T-cell (primary cell): Measurements from ENCODE around the gene RAP1GDS1. TPM values are rescaled to one million over a fixed set of nuclear protein-coding genes. Genes with fewer than 3 reads are reported as not detected.

Experiments
- ATAC-seq, 4 experiments: fragments of 200-7000 bp in 3 of 4; fragments of 150-1000 bp in 1 of 4; cut with Tn5 transposase; replicated peaks in 1 of 4; 1 replicate in 3 of 4; 2 replicates in 1 of 4; pipeline ENCODE4 v1.10.0; 2021; ENCODE audit warnings: moderate library complexity in 3 of 4, mild to moderate bottlenecking in 2 of 4, moderate number of reproducible peaks in 1 of 4
- CTCF ChIA-PET, 2 donors: fragments of 300-600 bp; sonication (Branson Sonifier 250); formaldehyde crosslinking; loops; one replicate each; lab custom pipeline; 2022; ENCODE audit warnings: antibody characterized with exemption in 2 of 2; lab: Charles Lee
- POLR2A ChIA-PET, 2 donors: fragments of 300-600 bp; sonication (Branson Sonifier 250); formaldehyde crosslinking; loops; one replicate each; lab custom pipeline; 2022; ENCODE audit warnings: antibody characterized with exemption in 2 of 2; lab: Charles Lee
- DNase-seq, 35 experiments: peaks; one replicate each; pipeline versions ENCODE4 v3.0.0 to v3.0.0-alpha.2; 2013 to 2023
- H3K27ac ChIP-seq: one replicate; pipeline ENCODE4 v1.5.1; 2013; ENCODE audit warnings: low read length
- H3K27me3 ChIP-seq, 2 experiments: replicated peaks in 1 of 2; 1 replicate in 1 of 2; 2 replicates in 1 of 2; pipeline versions ENCODE4 v1.6.1 to v1.7.0; 2013; ENCODE audit warnings: low read length in 1 of 2, mixed read lengths in 1 of 2; ENCODE audit not compliant: control insufficient read depth in 2 of 2, insufficient read depth in 2 of 2; ENCODE audit errors: extremely low read depth in 1 of 2
- H3K36me3 ChIP-seq, 2 donors: 1 replicate in 1 of 2; 2 replicates in 1 of 2; pipeline versions ENCODE4 v1.6.1 to v1.7.0; 2013; ENCODE audit warnings: low read length in 1 of 2; ENCODE audit not compliant: control insufficient read depth in 2 of 2, insufficient read depth in 1 of 2; ENCODE audit errors: extremely low read depth in 1 of 2
- H3K4me1 ChIP-seq, 2 experiments: 1 replicate in 1 of 2; 2 replicates in 1 of 2; pipeline versions ENCODE4 v1.6.1 to v1.7.0; 2013; ENCODE audit warnings: low read length in 2 of 2, mixed read lengths in 1 of 2; ENCODE audit not compliant: insufficient read depth in 2 of 2, control insufficient read depth in 1 of 2; ENCODE audit errors: extremely low read depth in 1 of 2
- H3K4me3 ChIP-seq, 2 donors: 1 replicate in 1 of 2; 2 replicates in 1 of 2; pipeline versions ENCODE4 v1.5.1 to v1.7.0; 2013; ENCODE audit warnings: mild to moderate bottlenecking in 2 of 2, low read length in 1 of 2, moderate library complexity in 1 of 2; ENCODE audit not compliant: control insufficient read depth in 1 of 2; ENCODE audit errors: extremely low read depth in 1 of 2
- H3K9me3 ChIP-seq: 2 replicates; pipeline ENCODE4 v1.7.0; 2013
- H3K27ac Mint-ChIP-seq, 2 donors: one replicate each; pipeline ENCODE4 v1.8.0; 2020 to 2021; ENCODE audit warnings: mild to moderate bottlenecking in 2 of 2, mixed read lengths in 2 of 2
- H3K27me3 Mint-ChIP-seq, 2 donors: one replicate each; pipeline ENCODE4 v1.8.0; 2021 to 2022; ENCODE audit warnings: mixed read lengths in 2 of 2
- H3K36me3 Mint-ChIP-seq: one replicate; pipeline ENCODE4 v1.8.0; 2021; ENCODE audit warnings: mixed read lengths
- H3K4me1 Mint-ChIP-seq, 3 donors: one replicate each; pipeline ENCODE4 v1.8.0; 2020 to 2022; ENCODE audit warnings: mixed read lengths in 3 of 3, mild to moderate bottlenecking in 1 of 3
- H3K4me3 Mint-ChIP-seq, 3 donors: one replicate each; pipeline ENCODE4 v1.8.0; 2020 to 2022; ENCODE audit warnings: mild to moderate bottlenecking in 3 of 3, mixed read lengths in 3 of 3, moderate library complexity in 3 of 3
- H3K9me3 Mint-ChIP-seq, 3 donors: one replicate each; pipeline ENCODE4 v1.8.0; 2020 to 2022; ENCODE audit warnings: mixed read lengths in 3 of 3
- WGBS: methylation state at CpG from one replicate; pipeline ENCODE4 v1.1.5; 2013; ENCODE audit warnings: missing lambda C conversion rate; ENCODE audit not compliant: insufficient coverage; 5-methylcytosine and 5-hydroxymethylcytosine counted together
- total RNA-seq, 35 experiments: library from RNA in 6 of 35; stranded (reverse) in 6 of 35; fragments of 120-200 nt in 1 of 35; gene quantifications; one replicate each; pipeline versions ENCODE4 v1.2.1 to v1.2.4 and lab custom pipeline; 2013 to 2026

RAP1GDS1 gene
- total RNA-seq, 5 donors from 2014 or later (not counting 1 experiment from before 2014, with no cell fraction given) = 37.6 to 43.8 (median 39.7) TPM

DNA sequence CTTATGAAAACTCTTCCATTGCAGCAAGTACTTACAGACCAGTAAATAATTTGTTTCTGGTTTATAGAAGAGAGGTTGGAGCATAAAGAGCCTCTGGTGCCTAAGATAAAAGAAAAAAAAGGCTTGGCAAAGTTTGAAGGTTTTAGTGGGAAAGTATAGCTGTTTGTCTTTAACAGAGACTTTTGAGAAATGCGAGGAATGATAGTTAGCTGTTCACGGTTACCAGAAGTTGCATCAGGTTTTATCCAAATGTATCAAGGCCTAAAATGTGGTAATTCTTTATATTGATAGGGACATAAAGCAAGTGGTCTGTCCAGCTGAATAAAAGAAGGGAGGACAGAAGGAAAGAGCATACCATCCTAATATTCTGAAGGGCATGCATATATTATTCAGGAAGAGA is 29.3 kb downstream of the RAP1GDS1 start:
- H3K4me3 ChIP-seq = no peak overlapping the region
- H3K9me3 Mint-ChIP-seq = no peaks in the 10 kb centered on the region
- peaks cover 51 to 54% (median 53%) of the 10 kb centered on the region in 3 donors for H3K4me1 Mint-ChIP-seq
- peaks cover 20% of the 10 kb centered on the region for H3K36me3 Mint-ChIP-seq
- peaks cover 3 to 8% of the 10 kb centered on the region in 2 experiments for H3K4me1 ChIP-seq
- WGBS = no CpG with 5 or more reads among the region's 2 CpGs
- POLR2A ChIA-PET = interaction anchor here in 1 of 2 donors (0.6 kb wide), 1 partner anchor 115 kb away, joined by 3 read pairs; no protein-coding TSS in a partner anchor
- ATAC-seq = no peak
- peaks cover 0 to 11% of the 10 kb centered on the region in 2 donors for H3K36me3 ChIP-seq
- no peaks in the 10 kb centered on the region for H3K27me3 Mint-ChIP-seq
- DNase-seq = no peak
- no peak overlapping the region for H3K27ac ChIP-seq
- no peaks in the 10 kb centered on the region for H3K9me3 ChIP-seq
- CTCF ChIA-PET = interaction anchor here in 1 of 2 donors (0.6 to 1.1 kb wide), 2 partner anchors 10 to 110 kb away, joined by 3 read pairs; no protein-coding TSS in a partner anchor
- H3K4me3 Mint-ChIP-seq = no peak overlapping the region
- H3K27me3 ChIP-seq = no peaks in the 10 kb centered on the region
- H3K27ac Mint-ChIP-seq = peak overlapping the region; percentile 6 to 84

DNA sequence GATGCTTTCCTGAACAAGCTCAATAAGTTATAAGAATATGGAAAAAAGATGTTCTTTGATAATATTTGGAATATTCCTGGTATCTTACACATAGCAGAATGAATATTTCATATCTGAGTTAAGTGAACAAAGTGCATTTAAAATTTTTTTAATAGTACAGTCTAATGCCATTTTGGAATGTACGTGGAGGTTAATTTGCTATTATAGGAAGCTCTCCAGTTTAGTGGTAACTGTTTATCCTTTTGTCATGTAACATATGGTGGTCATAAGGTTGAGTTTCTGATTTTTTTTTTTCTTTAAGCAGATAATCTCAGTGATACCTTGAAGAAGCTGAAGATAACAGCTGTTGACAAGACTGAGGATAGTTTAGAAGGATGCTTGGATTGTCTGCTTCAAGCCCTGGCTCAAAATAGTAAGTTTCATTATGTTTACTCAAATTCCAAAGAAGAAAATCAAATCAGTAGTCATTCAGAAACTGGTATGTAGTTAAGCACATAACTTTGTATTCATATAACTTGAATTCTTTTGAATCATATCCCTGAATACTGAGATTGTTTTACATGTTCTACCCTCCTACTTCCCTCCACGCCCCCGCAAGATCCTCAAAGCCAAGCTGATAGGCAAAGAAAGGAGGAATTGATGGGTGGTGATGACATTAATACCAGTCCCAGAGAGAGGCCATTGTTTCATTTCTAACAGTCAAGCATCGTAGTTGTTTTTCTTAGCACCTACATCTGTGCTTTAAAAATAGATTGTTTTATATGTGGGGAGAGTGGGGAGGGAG is 32.1 kb downstream of the RAP1GDS1 start:
- peaks cover 47 to 56% (median 52%) of the 10 kb centered on the region in 3 donors for H3K4me1 Mint-ChIP-seq
- Histone ChIP-seq H3K36me3 (peaks cover 0 to 15% of the 10 kb centered on the region in 2 donors), H3K27ac (no peak overlapping the region), H3K9me3 (no peaks in the 10 kb centered on the region), H3K4me3 (no peak overlapping the region), H3K27me3 (no peaks in the 10 kb centered on the region), H3K4me1 (peaks cover 3 to 8% of the 10 kb centered on the region in 2 experiments)
- H3K9me3 Mint-ChIP-seq = no peaks in the 10 kb centered on the region
- H3K4me3 Mint-ChIP-seq = no peak overlapping the region
- H3K36me3 Mint-ChIP-seq = peaks cover 34% of the 10 kb centered on the region
- 100% methylated on average over 2 of the region's 4 CpGs for WGBS
- no peak overlapping the region for H3K27ac Mint-ChIP-seq
- ATAC-seq (no peak), DNase-seq (no peak)
- POLR2A ChIA-PET = no interaction called here
- CTCF ChIA-PET = interaction anchor here in 1 of 2 donors (1.5 kb wide), 1 partner anchor 31 kb away, joined by 5 read pairs; no protein-coding TSS in a partner anchor
- H3K27me3 Mint-ChIP-seq = no peaks in the 10 kb centered on the region

DNA sequence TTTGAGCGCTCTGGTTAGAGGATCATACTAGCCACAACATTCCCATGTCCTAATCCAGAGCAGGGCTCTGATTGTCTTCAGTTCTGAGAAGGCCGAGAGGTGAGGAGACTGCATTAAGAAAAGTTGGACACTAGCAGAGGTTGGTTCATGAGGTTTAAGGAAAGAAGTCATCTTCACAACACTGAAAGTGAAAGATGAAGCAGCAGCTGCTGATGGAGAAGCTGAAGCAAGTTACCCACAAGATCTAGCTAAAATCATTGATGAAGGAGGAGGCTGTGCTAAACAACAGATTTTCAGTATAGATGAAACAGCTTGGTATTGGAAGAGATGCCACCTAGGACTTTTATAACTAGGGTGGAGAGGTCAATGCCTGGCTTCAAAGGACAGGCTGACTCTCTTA is 36.8 kb downstream of the RAP1GDS1 start:
- peaks cover 21 to 38% (median 28%) of the 10 kb centered on the region in 3 donors for H3K4me1 Mint-ChIP-seq
- ChIA-PET POLR2A (no interaction called here), CTCF (no interaction called here)
- H3K9me3 Mint-ChIP-seq = peaks cover 0 to 12% (median 2%) of the 10 kb centered on the region in 3 donors
- WGBS = no CpG with 5 or more reads among the region's 2 CpGs
- H3K27me3 Mint-ChIP-seq = no peaks in the 10 kb centered on the region
- Histone ChIP-seq H3K27me3 (no peaks in the 10 kb centered on the region), H3K4me3 (no peak overlapping the region), H3K27ac (no peak overlapping the region), H3K4me1 (no peaks in the 10 kb centered on the region), H3K36me3 (peaks cover 3 to 20% of the 10 kb centered on the region in 2 donors), H3K9me3 (no peaks in the 10 kb centered on the region)
- H3K27ac Mint-ChIP-seq = no peak overlapping the region
- peaks cover 65% of the 10 kb centered on the region for H3K36me3 Mint-ChIP-seq
- ATAC-seq = no peak
- no peak overlapping the region for H3K4me3 Mint-ChIP-seq
- DNase-seq = no peak

DNA sequence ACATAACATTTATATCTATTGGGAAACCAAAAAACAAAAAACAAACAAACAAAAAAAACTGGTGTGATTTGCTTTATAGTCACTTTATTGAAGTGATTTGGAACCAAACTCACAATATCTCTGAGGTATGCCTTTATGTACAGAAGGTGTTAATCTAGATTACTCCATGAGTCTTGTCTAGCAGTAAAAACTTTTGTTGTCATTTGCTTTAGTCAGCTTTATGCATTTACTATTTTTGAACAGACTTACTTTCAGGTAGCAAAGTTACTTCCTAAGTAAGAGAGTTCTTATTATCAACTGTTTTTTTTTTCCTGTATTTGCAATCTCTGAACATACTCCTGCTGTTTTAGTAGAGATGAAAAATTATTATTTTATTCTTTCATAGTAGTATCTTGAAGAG is 39.5 kb downstream of the RAP1GDS1 start:
- ChIA-PET CTCF (interaction anchor here (0.6 to 0.7 kb wide), 2 partner anchors 11 to 822 kb away, joined by 3 read pairs; no protein-coding TSS in a partner anchor), POLR2A (no interaction called here)
- Histone ChIP-seq H3K9me3 (no peaks in the 10 kb centered on the region), H3K27ac (no peak overlapping the region), H3K36me3 (peaks cover 3 to 9% of the 10 kb centered on the region in 2 donors), H3K4me1 (no peaks in the 10 kb centered on the region), H3K27me3 (no peaks in the 10 kb centered on the region), H3K4me3 (no peak overlapping the region)
- Mint-ChIP-seq H3K36me3 (peaks cover 65% of the 10 kb centered on the region), H3K27me3 (no peaks in the 10 kb centered on the region), H3K9me3 (peaks cover 3 to 22% (median 4%) of the 10 kb centered on the region in 3 donors), H3K4me3 (no peak overlapping the region), H3K4me1 (peaks cover 28 to 34% (median 31%) of the 10 kb centered on the region in 3 donors), H3K27ac (no peak overlapping the region)
- ATAC-seq (no peak), DNase-seq (no peak)

DNA sequence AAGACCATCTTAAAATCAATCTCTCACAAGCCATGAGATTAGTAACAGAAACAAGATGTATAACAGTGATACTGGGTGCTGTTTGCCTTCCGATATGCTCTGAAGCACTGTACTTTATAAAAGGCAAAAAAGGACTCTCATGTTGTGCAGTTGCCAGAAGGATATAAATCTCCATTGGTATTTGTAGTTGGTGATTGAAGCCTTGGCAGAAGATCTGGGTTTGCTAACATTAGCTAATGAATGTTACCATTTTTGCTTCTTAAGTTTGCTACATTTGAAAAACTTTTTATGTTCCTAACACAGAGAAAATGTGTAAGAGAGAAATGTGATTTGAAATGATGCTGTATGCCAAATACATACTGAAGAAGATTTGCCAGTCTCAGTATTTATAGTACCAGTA is 44.4 kb downstream of the RAP1GDS1 start:
- Mint-ChIP-seq H3K36me3 (peaks cover 33% of the 10 kb centered on the region), H3K27ac (no peak overlapping the region), H3K4me3 (no peak overlapping the region), H3K27me3 (no peaks in the 10 kb centered on the region), H3K4me1 (peaks cover 16 to 22% (median 20%) of the 10 kb centered on the region in 3 donors), H3K9me3 (peaks cover 3 to 18% (median 4%) of the 10 kb centered on the region in 3 donors)
- ATAC-seq (no peak), DNase-seq (no peak)
- WGBS = 100% methylated on average over 1 of the region's 1 CpG
- no peak overlapping the region for H3K27ac ChIP-seq
- POLR2A ChIA-PET = no interaction called here
- no peak overlapping the region for H3K4me3 ChIP-seq
- CTCF ChIA-PET = interaction anchor here in 1 of 2 donors (0.6 kb wide), 1 partner anchor 36 kb away, joined by 8 read pairs; no protein-coding TSS in a partner anchor
- peaks cover 0 to 2% of the 10 kb centered on the region in 2 experiments for H3K4me1 ChIP-seq
- H3K36me3 ChIP-seq = peaks cover 3 to 5% of the 10 kb centered on the region in 2 donors
- no peaks in the 10 kb centered on the region for H3K27me3 ChIP-seq
- no peaks in the 10 kb centered on the region for H3K9me3 ChIP-seq

DNA sequence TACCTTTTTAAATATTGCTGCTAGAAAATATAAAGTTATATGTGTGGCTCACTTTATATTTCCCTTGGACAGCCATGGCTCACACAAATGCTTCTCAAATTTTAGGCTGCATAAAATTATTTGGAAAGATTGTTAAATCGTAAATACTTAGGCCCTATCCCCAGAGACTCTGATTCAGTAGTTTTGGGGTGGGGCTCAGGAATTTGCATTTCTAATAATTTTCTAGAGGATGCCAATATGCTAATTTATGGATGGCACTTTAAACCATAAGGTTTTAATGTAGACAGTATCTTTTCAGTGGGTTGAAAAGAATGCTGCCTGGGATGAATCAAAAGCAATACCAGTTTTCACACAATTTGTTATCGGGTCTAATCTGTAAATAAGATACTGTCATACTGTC is 49.7 kb downstream of the RAP1GDS1 start:
- H3K4me1 Mint-ChIP-seq = peaks cover 4 to 10% (median 7%) of the 10 kb centered on the region in 3 donors

More for the DNA sequence above, 49.7 kb downstream of the RAP1GDS1 start:
- DNase-seq (no peak), ATAC-seq (no peak)
- no peaks in the 10 kb centered on the region for H3K9me3 ChIP-seq
- H3K4me1 ChIP-seq = peaks cover 0 to 2% of the 10 kb centered on the region in 2 experiments
- WGBS = 100% methylated on average over 1 of the region's 2 CpGs
- H3K27me3 ChIP-seq = no peaks in the 10 kb centered on the region
- Mint-ChIP-seq H3K27me3 (no peaks in the 10 kb centered on the region), H3K36me3 (peaks cover 16% of the 10 kb centered on the region), H3K9me3 (no peaks in the 10 kb centered on the region), H3K4me3 (no peak overlapping the region), H3K27ac (no peak overlapping the region)
- no peak overlapping the region for H3K27ac ChIP-seq
- no peaks in the 10 kb centered on the region for H3K36me3 ChIP-seq
- CTCF ChIA-PET = no interaction called here
- POLR2A ChIA-PET = no interaction called here
- H3K4me3 ChIP-seq = no peak overlapping the region
